Measurements from ENCODE around the gene STXBP5L.
"Not testable (repeated sequence)": the region's sequence is repeated elsewhere in the genome, so short reads cannot be mapped to it uniquely, and the experiment has no call there.

Gene STXBP5L

GRCh38 chr3:120879411-120879810 lies 28.6 kb upstream of the STXBP5L start:
- no peak for TF ChIP-seq CTCF (IDR thresholded peaks at IDR 0.05; ENCODE audit: insufficient read depth, low read length, poor library complexity, severe bottlenecking)
- Histone ChIP-seq H3K4me3 (replicated peaks; ENCODE audit: low read depth, low read length) (no peak overlapping the region), H3K36me3 (ENCODE audit: control insufficient read depth, insufficient read depth, low read length) (no peaks in the 10 kb centered on the region), H3K27me3 (replicated peaks; ENCODE audit: control insufficient read depth, insufficient read depth, low read length) (no peaks in the 10 kb centered on the region)
- DNase-seq (ENCODE audit: extremely low read depth, insufficient read length), result no peak

- Histone ChIP-seq H3K36me3 (ENCODE audit: control insufficient read depth, insufficient read depth, low read length) (no peaks in the 10 kb centered on the region), H3K4me3 (replicated peaks; ENCODE audit: low read depth, low read length) (no peak overlapping the region), H3K27me3 (replicated peaks; ENCODE audit: control insufficient read depth, insufficient read depth, low read length) (no peaks in the 10 kb centered on the region)
- no peak for TF ChIP-seq CTCF (IDR thresholded peaks at IDR 0.05; ENCODE audit: insufficient read depth, low read length, poor library complexity, severe bottlenecking)
- DNase-seq (ENCODE audit: extremely low read depth, insufficient read length), result no peak
Observed at GRCh38 chr3:120892921-120893320, 15.1 kb upstream of the STXBP5L start.

GRCh38 chr3:120894316-120895057 lies 13.5 kb upstream of the STXBP5L start:
- TF ChIP-seq CTCF (IDR thresholded peaks at IDR 0.05; ENCODE audit: insufficient read depth, low read length, poor library complexity, severe bottlenecking), result no peak
- H3K27me3 ChIP-seq (replicated peaks; ENCODE audit: control insufficient read depth, insufficient read depth, low read length), result no peaks in the 10 kb centered on the region
- no peak overlapping the region for H3K4me3 ChIP-seq (replicated peaks; ENCODE audit: low read depth, low read length)
- DNase-seq (ENCODE audit: extremely low read depth, insufficient read length), result no peak
- no peaks in the 10 kb centered on the region for H3K36me3 ChIP-seq (ENCODE audit: control insufficient read depth, insufficient read depth, low read length)

GRCh38 chr3:120901716-120902115 lies 6.3 kb upstream of the STXBP5L start:
- not testable (repeated sequence) for H3K36me3 ChIP-seq (ENCODE audit: control insufficient read depth, insufficient read depth, low read length); H3K27me3 ChIP-seq (replicated peaks; ENCODE audit: control insufficient read depth, insufficient read depth, low read length); H3K4me3 ChIP-seq (replicated peaks; ENCODE audit: low read depth, low read length); DNase-seq (ENCODE audit: extremely low read depth, insufficient read length)

GRCh38 chr3:120903221-120903620 lies 4.8 kb upstream of the STXBP5L start:
- DNase-seq (ENCODE audit: extremely low read depth, insufficient read length), result no peak
- no peak overlapping the region for H3K4me3 ChIP-seq (replicated peaks; ENCODE audit: low read depth, low read length)
- no peaks in the 10 kb centered on the region; the same call in 1 of the 2 replicates for H3K27me3 ChIP-seq (replicated peaks; ENCODE audit: control insufficient read depth, insufficient read depth, low read length)
- H3K36me3 ChIP-seq (ENCODE audit: control insufficient read depth, insufficient read depth, low read length), result no peaks in the 10 kb centered on the region
- no peak for TF ChIP-seq CTCF (IDR thresholded peaks at IDR 0.05; ENCODE audit: insufficient read depth, low read length, poor library complexity, severe bottlenecking)

- TF ChIP-seq CTCF (IDR thresholded peaks at IDR 0.05; ENCODE audit: insufficient read depth, low read length, poor library complexity, severe bottlenecking), result no peak
- Histone ChIP-seq H3K27me3 (replicated peaks; ENCODE audit: control insufficient read depth, insufficient read depth, low read length) (peaks cover 2% of the 10 kb centered on the region; the same call in 1 of the 2 replicates), H3K36me3 (ENCODE audit: control insufficient read depth, insufficient read depth, low read length) (no peaks in the 10 kb centered on the region), H3K4me3 (replicated peaks; ENCODE audit: low read depth, low read length) (no peak overlapping the region)
- DNase-seq (ENCODE audit: extremely low read depth, insufficient read length), result no peak
Observed at GRCh38 chr3:120907659-120908029, 361 bp upstream of the STXBP5L start.

All from GM06990 (cell line).